T1000 (cell line): ENCODE results near the gene FRMD5.
"Not testable (repeated sequence)": the region's sequence is repeated elsewhere in the genome, so short reads cannot be mapped to it uniquely, and the experiment has no call there.

Experiments
- DNase-seq: peaks from one replicate; lab custom pipeline; 2025; ENCODE audit warnings: mixed read lengths; lab: John Stamatoyannopoulos, UW

Gene FRMD5

GRCh38 chr15:44032820-44033219 lies 162.3 kb downstream of the FRMD5 start:
- DNase-seq, result not testable (repeated sequence)

DNA sequence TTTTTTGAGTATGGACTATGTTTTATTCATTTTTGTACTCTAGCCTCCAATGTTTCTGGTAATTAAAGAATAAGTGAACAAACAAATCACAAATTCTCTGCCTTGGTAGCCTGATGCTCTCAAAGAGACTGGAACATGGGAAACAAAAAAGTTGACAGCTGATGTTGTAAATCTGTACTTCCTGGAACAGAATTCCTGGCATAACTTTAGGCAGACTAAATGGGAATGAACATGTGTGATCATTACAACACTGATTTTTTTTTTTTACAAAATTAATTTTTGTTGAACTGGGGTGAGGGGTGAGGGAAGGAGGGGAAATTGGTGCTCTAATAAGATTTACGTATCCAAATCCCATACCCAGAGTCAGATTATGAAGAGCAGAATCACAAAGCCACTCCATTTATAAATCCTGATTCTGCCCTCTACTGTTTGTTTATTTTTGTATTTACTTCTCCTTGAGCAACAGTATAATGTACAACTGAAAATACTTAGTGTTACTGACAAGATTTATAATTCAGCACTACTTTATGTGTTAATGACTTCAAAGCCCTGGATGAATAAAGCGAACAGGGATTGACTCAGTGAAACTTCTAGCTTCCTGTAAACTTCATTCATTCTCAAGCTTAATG lies 165.0 kb downstream of the FRMD5 start:
- DNase-seq, result no peak

- DNase-seq, result no peak
Observed at GRCh38 chr15:44029003-44029402, 166.1 kb downstream of the FRMD5 start.

- DNase-seq, result no peak
Observed at GRCh38 chr15:44028349-44028748, 166.7 kb downstream of the FRMD5 start.

GRCh38 chr15:44024155-44024554 lies 170.9 kb downstream of the FRMD5 start:
- DNase-seq, result no peak

DNA sequence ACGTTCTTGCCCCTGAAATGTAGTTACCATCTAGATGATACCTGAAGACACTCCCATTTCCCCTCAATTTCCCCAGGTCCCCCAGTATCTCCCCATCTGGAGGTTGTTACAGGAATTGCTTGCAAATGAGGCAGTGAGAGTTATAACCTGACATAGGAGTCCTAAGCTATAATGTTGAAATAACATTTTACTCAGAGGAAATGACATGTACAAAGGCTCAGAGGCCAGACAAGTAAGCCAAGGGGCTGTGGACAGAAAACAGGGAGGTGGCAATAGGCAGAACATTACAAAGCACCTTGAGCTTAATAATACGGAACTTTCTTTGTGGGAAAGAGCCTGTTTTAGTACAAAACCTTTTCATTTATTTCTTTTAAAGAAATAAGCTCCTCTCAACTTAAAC lies 171.9 kb downstream of the FRMD5 start:
- DNase-seq, result no peak

DNA sequence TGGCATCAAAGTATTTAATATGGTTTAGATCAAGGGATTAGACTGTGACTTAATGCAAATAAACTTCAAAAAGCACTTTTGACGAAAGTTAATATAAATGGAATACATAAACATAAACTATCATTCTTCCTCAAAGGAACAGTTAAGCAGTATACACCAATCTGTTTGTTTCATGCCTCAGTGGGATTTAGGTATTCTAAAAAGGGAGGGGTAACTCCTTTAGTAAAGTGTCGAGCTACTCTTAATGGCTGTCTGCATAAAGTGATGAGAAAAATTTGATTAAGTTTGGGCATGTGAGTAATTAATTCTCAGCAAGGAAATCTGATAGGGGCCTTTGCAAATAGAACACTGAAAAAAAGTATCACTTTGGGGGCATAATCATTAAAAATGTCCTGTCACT lies 176.9 kb downstream of the FRMD5 start:
- no peak for DNase-seq

DNA sequence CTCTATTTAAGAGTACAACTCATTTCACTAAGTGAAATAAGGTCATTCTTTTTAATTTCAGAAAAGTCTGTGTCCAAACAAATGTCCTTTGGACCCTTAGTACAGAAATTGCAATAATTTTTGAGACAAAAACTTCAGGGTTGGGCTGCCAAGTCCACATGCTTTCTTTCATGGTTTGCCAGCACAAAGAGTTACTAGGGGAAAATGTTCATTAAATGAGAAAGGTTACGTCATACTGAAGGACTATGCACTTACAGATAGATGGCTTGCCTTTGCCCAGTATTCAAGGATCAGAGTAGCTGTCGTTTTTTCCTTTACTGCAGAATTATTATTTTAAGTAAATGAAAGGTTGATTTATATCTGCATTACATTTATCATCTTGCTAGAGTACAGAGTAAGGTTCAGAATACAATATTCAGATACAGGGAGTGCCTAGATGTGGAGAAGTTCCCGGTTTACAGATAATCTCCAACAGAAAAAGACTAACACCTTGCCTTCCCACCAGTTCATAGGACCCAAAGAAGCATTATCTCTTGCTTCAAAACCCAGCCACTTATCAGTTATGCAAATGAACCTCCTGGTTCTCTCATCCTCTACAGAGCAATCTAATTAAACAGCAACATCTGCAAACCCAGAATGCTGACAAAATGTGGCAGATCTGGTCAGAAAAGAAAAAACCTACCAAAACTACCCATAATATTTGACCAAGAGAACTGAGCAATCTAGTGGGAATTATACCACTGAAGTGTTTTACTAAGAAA lies 179.3 kb downstream of the FRMD5 start:
- no peak for DNase-seq

DNA sequence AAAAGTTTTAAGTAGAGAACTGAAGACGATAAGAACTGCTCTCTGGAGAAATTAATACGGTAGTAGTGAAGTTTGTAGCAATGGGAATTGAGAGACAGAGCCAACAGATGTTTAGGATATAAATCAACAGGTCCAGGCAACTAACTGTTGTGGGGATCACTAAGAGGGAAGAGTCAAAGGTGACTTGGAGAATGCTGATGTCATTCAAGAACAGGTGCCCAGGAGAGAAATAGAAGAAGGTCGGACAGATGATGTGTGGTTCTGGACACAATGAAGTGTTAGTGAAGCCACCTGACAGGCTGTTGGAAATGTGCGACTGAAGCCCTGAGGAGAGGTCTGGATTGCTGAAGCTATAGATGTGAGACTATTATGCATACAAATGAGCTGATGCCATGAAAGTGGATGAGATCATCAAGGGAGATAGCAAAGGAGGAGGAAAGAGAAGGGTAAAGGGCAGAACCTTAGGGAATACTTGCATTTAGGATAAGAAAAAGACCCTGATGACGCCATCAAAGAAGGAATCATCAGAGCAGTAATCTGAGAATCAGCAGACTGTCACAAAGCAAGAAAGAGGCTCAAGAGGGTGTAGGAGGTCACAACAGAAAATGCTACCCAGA lies 183.7 kb downstream of the FRMD5 start:
- no peak for DNase-seq

- no peak for DNase-seq
Observed at GRCh38 chr15:44010089-44010488, 185.0 kb downstream of the FRMD5 start.

DNA sequence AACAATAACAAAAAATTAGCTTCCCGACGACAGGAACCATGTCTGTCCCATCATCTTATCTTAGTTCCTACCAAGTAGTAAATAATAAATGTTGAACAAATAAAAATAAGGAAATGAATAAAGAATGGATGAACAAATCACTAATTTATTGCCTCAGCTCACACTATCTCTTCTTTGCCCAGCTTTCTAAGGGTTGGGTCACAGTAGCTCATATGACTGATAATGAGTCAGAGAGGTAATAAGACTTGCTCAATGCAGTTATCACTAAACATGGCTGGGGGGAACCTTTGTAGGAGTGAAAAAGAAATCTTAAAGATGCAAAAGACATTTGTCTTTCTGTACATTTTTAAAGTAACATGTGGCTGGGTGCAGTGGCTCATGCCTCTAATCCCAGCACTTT lies 186.0 kb downstream of the FRMD5 start:
- no peak for DNase-seq

DNA sequence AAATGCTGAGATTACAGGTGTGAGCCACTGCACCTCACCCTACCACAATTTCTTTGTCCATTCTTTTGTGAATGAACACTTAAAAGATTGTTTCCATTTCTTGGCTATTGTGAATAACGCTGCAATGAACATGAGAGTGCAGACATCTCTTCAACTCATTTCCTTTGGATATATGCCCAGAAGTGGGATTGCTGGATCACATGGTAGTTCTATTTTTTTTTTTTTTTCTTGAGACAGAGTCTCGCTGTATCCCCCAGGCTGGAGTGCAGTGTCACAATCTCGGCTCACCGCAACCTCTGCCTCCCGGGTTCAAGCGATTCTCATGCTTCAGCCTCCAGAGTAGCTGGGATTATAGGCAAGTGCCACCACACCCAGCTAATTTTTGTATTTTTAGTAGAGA lies 194.8 kb downstream of the FRMD5 start:
- DNase-seq, result not testable (repeated sequence)

- no peak for DNase-seq
Observed at GRCh38 chr15:43998607-43999006, 196.5 kb downstream of the FRMD5 start.

GRCh38 chr15:43991206-43991605 lies 203.9 kb downstream of the FRMD5 start:
- DNase-seq, result no peak

DNA sequence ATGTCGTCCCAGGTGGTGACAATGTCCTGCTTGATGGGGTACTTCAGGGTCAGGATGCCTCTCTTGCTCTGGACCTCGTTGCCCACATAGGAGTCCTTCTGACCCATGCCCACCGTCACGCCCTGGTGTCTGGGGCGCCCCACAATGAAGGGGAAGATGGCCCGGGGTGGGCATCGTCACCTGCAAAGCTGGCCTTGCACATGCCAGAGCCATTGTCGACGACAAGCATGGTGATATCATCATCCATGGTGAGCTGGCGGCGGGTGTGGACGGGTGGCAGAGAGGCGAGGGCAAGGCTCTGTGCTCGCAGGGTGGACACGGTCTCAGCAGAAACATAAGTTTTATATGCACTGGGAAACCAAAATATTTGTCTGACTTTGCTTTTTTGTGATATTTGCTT lies 205.1 kb downstream of the FRMD5 start:
- DNase-seq, result no peak

GRCh38 chr15:43988900-43989299 lies 206.2 kb downstream of the FRMD5 start:
- no peak for DNase-seq

DNA sequence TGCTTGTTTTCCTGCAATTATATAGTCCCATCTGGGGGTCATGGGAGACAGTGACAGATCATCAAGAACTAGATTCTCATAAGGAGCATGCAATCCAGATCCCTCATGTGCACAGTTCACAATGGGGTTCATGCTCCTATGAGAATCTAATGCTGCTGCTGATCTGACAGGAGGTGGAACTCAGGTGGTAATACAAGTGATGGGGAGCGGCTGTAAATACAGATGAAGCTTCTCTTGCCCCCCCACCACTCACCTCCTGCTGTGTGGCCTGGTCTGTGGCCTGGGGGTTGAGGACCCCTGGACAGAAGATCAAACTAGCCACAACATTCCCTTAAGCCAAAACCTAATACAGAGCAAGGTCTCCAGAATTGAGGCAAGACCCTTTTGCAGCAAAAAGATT lies 207.1 kb downstream of the FRMD5 start:
- DNase-seq, result no peak

DNA sequence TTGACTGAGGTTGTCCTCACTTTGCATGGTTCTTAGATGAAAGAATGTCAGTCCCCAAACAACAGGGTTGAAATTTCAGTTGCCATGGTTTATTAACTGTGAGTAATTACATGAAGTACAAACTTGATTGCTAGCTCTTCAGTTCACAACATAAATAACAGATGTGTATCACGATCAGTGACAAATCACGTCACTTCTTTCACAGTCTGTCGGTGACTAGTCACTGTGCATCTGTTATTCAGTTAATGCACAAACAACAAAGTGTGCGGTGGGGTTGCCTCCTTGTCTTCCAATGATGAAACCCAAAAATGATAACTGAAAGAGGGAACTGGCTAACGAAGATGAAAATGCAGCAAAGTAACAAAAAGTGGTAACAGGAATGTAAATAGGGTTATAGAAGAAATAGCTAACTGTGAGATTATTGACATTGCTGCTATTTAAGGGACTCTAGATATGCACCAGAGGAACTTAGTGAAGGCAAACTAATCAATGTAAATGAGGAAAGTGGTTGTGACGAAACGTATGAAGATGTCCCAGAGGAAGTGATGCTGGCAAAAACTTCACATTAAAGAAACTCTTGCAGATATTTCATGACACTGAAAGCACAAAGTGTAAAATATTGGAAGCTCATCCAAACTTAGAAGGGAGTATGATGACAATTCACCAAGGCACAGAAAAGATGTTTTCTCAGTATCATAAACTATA lies 208.9 kb downstream of the FRMD5 start:
- DNase-seq, result no peak

DNA sequence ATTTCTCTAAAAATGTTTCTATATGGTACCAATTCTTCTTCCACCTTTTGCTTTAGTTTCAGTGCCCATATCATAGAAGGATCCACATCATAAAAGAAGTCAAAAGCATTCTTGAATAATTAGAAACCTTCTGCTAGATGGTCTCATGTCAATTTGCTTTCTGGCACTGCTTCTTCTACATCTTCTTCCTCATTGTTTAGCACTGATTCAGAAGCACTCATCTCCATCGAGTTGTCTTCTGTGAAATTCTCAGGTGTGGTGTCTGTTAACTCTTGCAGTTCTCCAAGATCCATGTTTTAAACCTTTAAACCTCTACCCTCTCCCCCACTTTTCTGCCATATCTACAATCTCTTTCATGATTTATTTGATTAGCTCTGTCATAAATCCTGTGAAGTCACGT lies 213.5 kb downstream of the FRMD5 start:
- DNase-seq, result no peak

DNA sequence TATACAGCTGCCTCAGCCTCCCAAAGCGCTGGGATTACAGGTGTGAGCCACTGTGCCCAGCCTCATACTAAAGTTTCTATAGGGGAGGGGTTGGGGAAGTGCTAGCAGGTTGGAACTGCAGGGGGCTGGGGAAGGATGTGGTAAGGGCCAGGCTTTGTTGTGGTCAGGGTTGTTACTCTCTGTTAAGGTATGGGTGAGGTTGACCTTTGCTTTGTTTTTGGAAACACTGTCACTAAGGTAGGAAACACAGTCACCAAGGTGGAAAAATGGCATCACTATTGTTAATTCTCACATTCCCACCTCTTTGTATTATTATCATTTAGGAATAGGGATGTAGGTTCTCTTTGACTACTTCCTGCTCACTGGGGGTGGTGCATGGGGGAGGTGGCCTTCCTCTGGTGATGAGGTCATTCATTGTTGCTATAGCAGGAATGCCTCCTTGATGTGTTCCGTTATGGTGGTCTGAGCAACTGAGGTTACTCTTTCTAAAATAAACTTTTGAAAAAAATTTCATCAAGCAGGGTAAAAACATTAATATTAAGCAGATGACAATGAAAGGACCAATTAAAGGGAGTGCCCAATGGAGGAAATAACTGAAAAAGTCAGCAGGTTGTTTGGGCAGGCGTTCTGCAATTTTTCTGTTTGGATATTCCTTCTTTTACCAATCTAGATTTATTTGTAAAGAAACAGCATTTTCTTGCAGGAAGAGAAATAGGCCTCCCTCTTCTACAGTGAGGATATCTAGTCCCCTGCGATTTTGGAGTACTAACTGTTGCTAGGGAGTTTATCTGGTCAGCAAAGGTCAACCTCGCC lies 217.8 kb downstream of the FRMD5 start:
- DNase-seq, result no peak

- no peak for DNase-seq
Observed at GRCh38 chr15:43975770-43976169, 219.3 kb downstream of the FRMD5 start.

DNA sequence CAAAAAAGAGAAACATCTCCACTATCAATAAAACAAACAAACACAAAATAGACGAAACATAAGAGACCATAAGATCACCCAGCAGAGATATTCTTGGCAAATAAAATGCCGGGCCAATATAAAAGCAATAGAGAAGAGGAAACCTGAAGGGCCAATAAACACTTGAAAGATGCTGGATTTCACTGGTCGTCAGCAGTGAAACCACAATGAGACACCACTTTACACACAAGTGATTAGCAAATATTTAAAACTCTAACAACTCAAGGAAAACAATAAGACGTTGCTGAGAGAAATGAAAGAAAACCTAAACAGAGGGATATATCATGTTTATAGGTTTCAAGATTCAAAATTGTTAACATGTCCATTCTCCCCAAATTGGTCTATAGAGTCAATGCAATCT lies 219.7 kb downstream of the FRMD5 start:
- DNase-seq, result no peak
